Fibroblast of skin of right quadriceps (primary cell): Measurements from ENCODE around the gene LRMDA.

ENCODE experiments used
- DNase-seq: peaks from one replicate; pipeline ENCODE4 v3.0.0-alpha.2; 2013

The LRMDA gene

GRCh38 chr10:75682649-75683557 lies 251.5 kb downstream of the LRMDA start:
- no peak for DNase-seq

GRCh38 chr10:75685187-75685586 lies 253.8 kb downstream of the LRMDA start:
- DNase-seq, result no peak

GRCh38 chr10:75688506-75689300 lies 257.3 kb downstream of the LRMDA start:
- DNase-seq, result no peak

- no peak for DNase-seq
Observed at GRCh38 chr10:75693489-75693888, 262.1 kb downstream of the LRMDA start.

GRCh38 chr10:75694269-75694668 lies 262.8 kb downstream of the LRMDA start:
- no peak for DNase-seq

GRCh38 chr10:75694790-75695189 lies 263.4 kb downstream of the LRMDA start:
- DNase-seq, result no peak

GRCh38 chr10:75695994-75696393 lies 264.6 kb downstream of the LRMDA start:
- DNase-seq, result no peak

- no peak for DNase-seq
Observed at GRCh38 chr10:75696536-75696935, 265.1 kb downstream of the LRMDA start.

GRCh38 chr10:75703191-75703854 lies 271.9 kb downstream of the LRMDA start:
- DNase-seq, result no peak

- no peak for DNase-seq
Observed at GRCh38 chr10:75705426-75705825, 274.0 kb downstream of the LRMDA start.

GRCh38 chr10:75707080-75707840 lies 275.8 kb downstream of the LRMDA start:
- DNase-seq, result no peak

- peak; percentile 55 for DNase-seq
Observed at GRCh38 chr10:75708060-75708459, 276.6 kb downstream of the LRMDA start.

- DNase-seq, result no peak
Observed at GRCh38 chr10:75709245-75709644, 277.8 kb downstream of the LRMDA start.

GRCh38 chr10:75709811-75710210 lies 278.4 kb downstream of the LRMDA start:
- DNase-seq, result no peak

- no peak for DNase-seq
Observed at GRCh38 chr10:75712242-75712880, 280.9 kb downstream of the LRMDA start.

GRCh38 chr10:75716506-75716905 lies 285.1 kb downstream of the LRMDA start:
- DNase-seq, result no peak

- DNase-seq, result peak; percentile 10
Observed at GRCh38 chr10:75717126-75717916, 285.9 kb downstream of the LRMDA start.

GRCh38 chr10:75718991-75719390 lies 287.6 kb downstream of the LRMDA start:
- no peak for DNase-seq

GRCh38 chr10:75720157-75720556 lies 288.7 kb downstream of the LRMDA start:
- no peak for DNase-seq

- DNase-seq, result no peak
Observed at GRCh38 chr10:75722020-75722419, 290.6 kb downstream of the LRMDA start.

- DNase-seq, result no peak
Observed at GRCh38 chr10:75722609-75723008, 291.2 kb downstream of the LRMDA start.
